HCT116 (cell line): ENCODE results near the gene CAPRIN1. TPM values are rescaled to one million over a fixed set of nuclear protein-coding genes. Genes with fewer than 3 reads are reported as not detected.

Experiments
- ATAC-seq: fragments of 200-7000 bp; cut with Tn5 transposase; 2 replicates; pipeline ENCODE4 v1.9.1; 2020; ENCODE audit warnings: mild to moderate bottlenecking, moderate library complexity
- BruUV-seq: library from RNA; stranded (reverse); fragments of 400-500 nt; replicated peaks from 2 replicates; lab custom pipeline; 2021; lab: Mats Ljungman, UMichigan
- CTCF ChIA-PET: fragments of 300-600 bp; sonication (Branson Sonifier 250); formaldehyde crosslinking; loops from one replicate; lab custom pipeline; 2021; ENCODE audit warnings: antibody characterized with exemption; lab: Charles Lee
- POLR2A ChIA-PET: fragments of 300-600, 350-600 bp; sonication (Branson Sonifier 250); formaldehyde crosslinking; loops from one replicate; lab custom pipeline; 2021; ENCODE audit warnings: antibody characterized with exemption; lab: Charles Lee
- RAD21 ChIA-PET, 2 experiments: fragments of 300-600 bp; sonication (Branson Sonifier 250); formaldehyde crosslinking; loops; one replicate each; lab custom pipeline; 2023; ENCODE audit warnings: low total read pairs in 2 of 2; ENCODE audit not compliant: uncharacterized antibody in 2 of 2, unreplicated experiment in 2 of 2, low non-redundant PET in 1 of 2; lab: Charles Lee
- DNase-seq: peaks from one replicate; pipeline ENCODE4 v3.0.0-alpha.2; 2010; ENCODE audit warnings: low read depth, low spot score
- H2AFZ ChIP-seq: fragments of 200-600 bp; shearing (Covaris generic), sonication (generic); 2 replicates; pipeline ENCODE4 v1.6.1; 2017; ENCODE audit warnings: low read depth, mixed run types, mixed read lengths, antibody characterized with exemption, low read length; ENCODE audit not compliant: poor library complexity, severe bottlenecking
- H3K27ac ChIP-seq: 2 replicates; pipeline ENCODE4 v1.5.1; 2012; ENCODE audit warnings: low read depth, low read length
- H3K27me3 ChIP-seq: fragments of 200-600 bp; sonication (generic); 2 replicates; pipeline ENCODE4 v1.6.1; 2016; ENCODE audit warnings: mixed run types, low read length, mixed read lengths; ENCODE audit not compliant: insufficient read depth
- H3K36me3 ChIP-seq, 2 experiments: fragments of 200-500 bp in 1 of 2; fragments of 200-600 bp in 1 of 2; sonication (Bioruptor generic) in 1 of 2; sonication (generic) in 1 of 2; 2 replicates each; pipeline versions ENCODE4 v1.5.1 to v1.6.1; 2014 to 2016; ENCODE audit warnings: low read length in 2 of 2, inconsistent platforms in 1 of 2, mixed read lengths in 1 of 2, mixed run types in 1 of 2; ENCODE audit not compliant: insufficient read depth in 2 of 2, control insufficient read depth in 1 of 2
- H3K4me1 ChIP-seq, 2 experiments: fragments of 200-600 bp in 1 of 2; sonication (generic) in 1 of 2; 2 replicates each; pipeline versions ENCODE4 v1.5.1 to v1.6.1; 2012 to 2017; ENCODE audit warnings: low read length in 2 of 2, inconsistent platforms in 1 of 2, mild to moderate bottlenecking in 1 of 2, mixed read lengths in 1 of 2, mixed run types in 1 of 2, moderate library complexity in 1 of 2; ENCODE audit not compliant: insufficient read depth in 2 of 2, control insufficient read depth in 1 of 2
- H3K4me2 ChIP-seq: fragments of 200-600 bp; sonication (generic); 2 replicates; pipeline ENCODE4 v1.6.1; 2017; ENCODE audit warnings: mixed run types, low read length, mixed read lengths
- H3K4me3 ChIP-seq, 2 experiments: fragments of 200-600 bp in 1 of 2; sonication (generic) in 1 of 2; replicated peaks in 1 of 2; 2 replicates each; pipeline ENCODE4 v1.5.1; 2011 to 2016; ENCODE audit warnings: low read length in 2 of 2, control low read depth in 1 of 2, low read depth in 1 of 2, mild to moderate bottlenecking in 1 of 2, mixed read lengths in 1 of 2, mixed run types in 1 of 2
- H3K79me2 ChIP-seq: fragments of 200-600 bp; sonication (generic); 2 replicates; pipeline ENCODE4 v1.6.1; 2017; ENCODE audit warnings: mild to moderate bottlenecking, mixed run types, low read length, moderate library complexity, mixed read lengths; ENCODE audit not compliant: insufficient read depth
- H3K9ac ChIP-seq: fragments of 200-600 bp; sonication (generic); 2 replicates; pipeline ENCODE4 v1.6.1; 2016; ENCODE audit warnings: low read length, mixed read lengths
- H3K9me2 ChIP-seq: fragments of 200-600 bp; sonication (generic), shearing (Covaris generic); 2 replicates; pipeline ENCODE4 v1.6.1; 2017; ENCODE audit warnings: mixed run types, mild to moderate bottlenecking, moderate library complexity; ENCODE audit not compliant: insufficient read depth
- H3K9me3 ChIP-seq, 2 experiments: fragments of 200-500 bp in 1 of 2; fragments of 200-600 bp in 1 of 2; sonication (Bioruptor generic) in 1 of 2; sonication (generic) in 1 of 2; 2 replicates each; pipeline ENCODE4 v1.6.1; 2014 to 2017; ENCODE audit warnings: low read length in 2 of 2, mixed read lengths in 2 of 2, inconsistent platforms in 1 of 2, low read depth in 1 of 2, mild to moderate bottlenecking in 1 of 2, mixed run types in 1 of 2, moderate library complexity in 1 of 2; ENCODE audit not compliant: control insufficient read depth in 1 of 2, insufficient read depth in 1 of 2
- H4K20me1 ChIP-seq: fragments of 200-600 bp; sonication (generic), shearing (Covaris generic); 2 replicates; pipeline ENCODE4 v1.6.1; 2017; ENCODE audit warnings: mixed run types, mild to moderate bottlenecking, moderate library complexity; ENCODE audit not compliant: insufficient read depth
- EGR1 ChIP-seq: IDR thresholded peaks from 2 replicates; pipeline ENCODE4 v1.6.1; 2012; ENCODE audit warnings: low read depth
- ELF1 ChIP-seq: IDR thresholded peaks from 2 replicates; pipeline ENCODE4 v1.6.1; 2012; ENCODE audit warnings: low read depth, borderline replicate concordance
- EZH2 ChIP-seq: fragments of 200-600 bp; sonication (generic); IDR thresholded peaks from 2 replicates; pipeline ENCODE4 v1.6.1; 2017; ENCODE audit warnings: antibody characterized with exemption, mixed run types
- EZH2phosphoT487 ChIP-seq: fragments of 200-600 bp; IDR thresholded peaks from 2 replicates; pipeline ENCODE4 v1.6.1; 2018; ENCODE audit warnings: antibody characterized with exemption, borderline replicate concordance
- FOSL1 ChIP-seq: IDR thresholded peaks from 2 replicates; pipeline ENCODE4 v1.6.1; 2012; ENCODE audit warnings: low read depth
- POLR2A ChIP-seq: IDR thresholded peaks from 2 replicates; pipeline ENCODE4 v1.7.0; 2011; ENCODE audit warnings: borderline replicate concordance; ENCODE audit not compliant: insufficient read depth, insufficient read length; ENCODE audit errors: extremely low read depth
- POLR2AphosphoS5 ChIP-seq: IDR thresholded peaks from 2 replicates; pipeline ENCODE4 v1.6.1; 2011; ENCODE audit warnings: mild to moderate bottlenecking, low read depth, low read length, moderate library complexity
- RAD21 ChIP-seq: IDR thresholded peaks from 2 replicates; pipeline ENCODE4 v1.6.1; 2012; ENCODE audit warnings: low read depth, mild to moderate bottlenecking
- SIN3A ChIP-seq: IDR thresholded peaks from 2 replicates; pipeline ENCODE4 v1.6.1; 2012; ENCODE audit warnings: low read depth
- SRF ChIP-seq: IDR thresholded peaks from 2 replicates; pipeline ENCODE4 v1.6.1; 2012; ENCODE audit warnings: low read depth
- TCF7L2 ChIP-seq: IDR thresholded peaks from 2 replicates; pipeline ENCODE4 v1.7.0; 2011; ENCODE audit warnings: borderline replicate concordance, inconsistent platforms; ENCODE audit not compliant: insufficient read depth, insufficient read length; ENCODE audit errors: extremely low read depth
- YY1 ChIP-seq: IDR thresholded peaks from 2 replicates; pipeline ENCODE4 v1.6.1; 2011; ENCODE audit warnings: low read length, low read depth, moderate library complexity, mild to moderate bottlenecking; ENCODE audit not compliant: insufficient replicate concordance; ENCODE audit errors: extremely low read depth
- ZNF274 ChIP-seq: fragments of 200-500 bp; sonication (Bioruptor generic); IDR thresholded peaks from 2 replicates; pipeline ENCODE4 v1.6.1; 2014; ENCODE audit warnings: mild to moderate bottlenecking, low read depth, low read length, inconsistent platforms
- intact Hi-C: fragments of 100-400 bp; cut with micrococcal nuclease; formaldehyde crosslinking; loops from 2 replicates; pipeline ENCODE4 v1.10.0; 2022
- total RNA-seq: library from RNA; stranded (reverse); gene quantifications from one replicate; pipeline ENCODE4 v1.2.1, GENCODE V29; 2021; ENCODE audit not compliant: unreplicated experiment
- TF ChIP-seq, protein P1 (sequence below): IDR thresholded peaks from 2 replicates; pipeline ENCODE4 v1.6.1; 2012
- TF ChIP-seq, protein P2 (sequence below): IDR thresholded peaks from 2 replicates; pipeline ENCODE4 v1.6.1; 2012; ENCODE audit warnings: low read depth

The CAPRIN1 gene
- total RNA-seq, 1 experiment from 2014 or later: 285 TPM

DNA sequence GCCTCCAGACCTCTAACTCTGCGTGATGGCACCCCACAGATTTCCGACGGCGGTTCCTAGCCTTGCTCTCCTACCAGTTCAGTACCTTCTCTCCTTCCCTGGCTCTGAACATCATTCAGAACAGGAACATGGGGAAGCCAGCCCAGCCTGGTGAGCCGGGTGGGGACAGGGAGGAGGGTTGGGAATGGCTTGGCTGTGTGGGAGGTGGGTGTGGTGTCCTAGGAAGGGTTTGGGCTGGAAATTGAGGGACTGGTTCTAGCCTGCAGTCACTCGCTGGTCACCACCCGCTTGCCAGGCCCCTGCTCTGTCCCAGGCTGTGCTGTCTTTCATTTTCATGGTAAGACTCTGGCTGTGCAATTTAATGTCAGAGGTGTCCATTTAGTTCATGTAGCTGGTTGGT lies 87.8 kb downstream of the CAPRIN1 start:
- CTCF ChIA-PET: no interaction called here
- TF ChIP-seq, protein P1, sequence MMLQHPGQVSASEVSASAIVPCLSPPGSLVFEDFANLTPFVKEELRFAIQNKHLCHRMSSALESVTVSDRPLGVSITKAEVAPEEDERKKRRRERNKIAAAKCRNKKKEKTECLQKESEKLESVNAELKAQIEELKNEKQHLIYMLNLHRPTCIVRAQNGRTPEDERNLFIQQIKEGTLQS: no peak
- TF ChIP-seq ZNF274: no peak
- TF ChIP-seq POLR2A: no peak
- TF ChIP-seq FOSL1: no peak
- POLR2A ChIA-PET: no interaction called here
- BruUV-seq: no TSS peak
- Histone ChIP-seq H3K9me2 (no peaks in the 10 kb centered on the region), H3K4me1 (no peaks in the 10 kb centered on the region), H2AFZ (no peak overlapping the region), H3K4me3 (no peak overlapping the region), H3K27ac (no peak overlapping the region), H3K9ac (no peak overlapping the region), H3K79me2 (no peaks in the 10 kb centered on the region; the same call in 1 of the 2 replicates), H3K4me2 (no peak overlapping the region), H3K36me3 (peaks cover 60 to 93% of the 10 kb centered on the region in 2 experiments; a peak in 3 of 4 replicates), H3K27me3 (no peaks in the 10 kb centered on the region), H4K20me1 (0 out of 2 replicates have a peak, but pooled peaks cover 3% of the 10 kb centered on the region), H3K9me3 (no peaks in the 10 kb centered on the region)
- no peak for DNase-seq
- ATAC-seq: no peak
- intact Hi-C loops: no loop called here
- RAD21 ChIA-PET: no interaction called here

DNA sequence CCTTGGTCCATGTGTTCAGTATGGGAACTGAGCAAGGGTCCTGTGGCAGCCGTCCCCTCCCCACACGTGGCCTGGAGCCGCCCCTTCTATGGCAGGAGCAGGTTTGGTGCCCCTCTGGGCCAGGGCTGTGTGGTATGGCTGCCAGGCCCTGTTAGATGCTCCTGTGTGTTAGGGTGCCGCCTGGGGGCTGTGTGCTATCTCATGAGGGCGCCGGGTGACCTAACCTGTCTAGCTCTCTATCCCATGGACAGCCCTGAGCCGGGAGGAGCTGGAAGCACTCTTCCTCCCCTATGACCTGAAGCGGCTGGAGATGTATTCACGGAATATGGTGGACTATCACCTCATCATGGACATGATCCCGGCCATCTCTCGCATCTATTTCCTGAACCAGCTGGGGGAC lies 88.6 kb downstream of the CAPRIN1 start:
- Histone ChIP-seq H3K27ac (no peak overlapping the region), H3K4me2 (no peak overlapping the region), H3K79me2 (no peaks in the 10 kb centered on the region; the same call in 1 of the 2 replicates), H3K36me3 (peaks cover 66 to 93% of the 10 kb centered on the region in 2 experiments; a peak in 3 of 4 replicates), H3K27me3 (no peaks in the 10 kb centered on the region), H3K4me3 (no peak overlapping the region), H3K9ac (no peak overlapping the region), H3K9me2 (no peaks in the 10 kb centered on the region), H4K20me1 (0 out of 2 replicates have a peak, but pooled peaks cover 3% of the 10 kb centered on the region), H2AFZ (no peak overlapping the region), H3K4me1 (no peaks in the 10 kb centered on the region), H3K9me3 (no peaks in the 10 kb centered on the region)
- BruUV-seq: no TSS peak
- ChIA-PET POLR2A (interaction anchor here (1.0 kb wide), 1 partner anchor 35 kb away, joined by 3 read pairs; the partner anchor contains the start of gene NAT10), RAD21 (no interaction called here), CTCF (no interaction called here)
- DNase-seq (no peak), ATAC-seq (no peak)
- intact Hi-C loops: no loop called here
- TF ChIP-seq EZH2: no peak
- no peak for TF ChIP-seq POLR2A
- TF ChIP-seq SIN3A: no peak
- no peak for TF ChIP-seq EGR1
- no peak for TF ChIP-seq FOSL1
- no peak for TF ChIP-seq SRF
- no peak for TF ChIP-seq POLR2AphosphoS5
- TF ChIP-seq, protein P2, sequence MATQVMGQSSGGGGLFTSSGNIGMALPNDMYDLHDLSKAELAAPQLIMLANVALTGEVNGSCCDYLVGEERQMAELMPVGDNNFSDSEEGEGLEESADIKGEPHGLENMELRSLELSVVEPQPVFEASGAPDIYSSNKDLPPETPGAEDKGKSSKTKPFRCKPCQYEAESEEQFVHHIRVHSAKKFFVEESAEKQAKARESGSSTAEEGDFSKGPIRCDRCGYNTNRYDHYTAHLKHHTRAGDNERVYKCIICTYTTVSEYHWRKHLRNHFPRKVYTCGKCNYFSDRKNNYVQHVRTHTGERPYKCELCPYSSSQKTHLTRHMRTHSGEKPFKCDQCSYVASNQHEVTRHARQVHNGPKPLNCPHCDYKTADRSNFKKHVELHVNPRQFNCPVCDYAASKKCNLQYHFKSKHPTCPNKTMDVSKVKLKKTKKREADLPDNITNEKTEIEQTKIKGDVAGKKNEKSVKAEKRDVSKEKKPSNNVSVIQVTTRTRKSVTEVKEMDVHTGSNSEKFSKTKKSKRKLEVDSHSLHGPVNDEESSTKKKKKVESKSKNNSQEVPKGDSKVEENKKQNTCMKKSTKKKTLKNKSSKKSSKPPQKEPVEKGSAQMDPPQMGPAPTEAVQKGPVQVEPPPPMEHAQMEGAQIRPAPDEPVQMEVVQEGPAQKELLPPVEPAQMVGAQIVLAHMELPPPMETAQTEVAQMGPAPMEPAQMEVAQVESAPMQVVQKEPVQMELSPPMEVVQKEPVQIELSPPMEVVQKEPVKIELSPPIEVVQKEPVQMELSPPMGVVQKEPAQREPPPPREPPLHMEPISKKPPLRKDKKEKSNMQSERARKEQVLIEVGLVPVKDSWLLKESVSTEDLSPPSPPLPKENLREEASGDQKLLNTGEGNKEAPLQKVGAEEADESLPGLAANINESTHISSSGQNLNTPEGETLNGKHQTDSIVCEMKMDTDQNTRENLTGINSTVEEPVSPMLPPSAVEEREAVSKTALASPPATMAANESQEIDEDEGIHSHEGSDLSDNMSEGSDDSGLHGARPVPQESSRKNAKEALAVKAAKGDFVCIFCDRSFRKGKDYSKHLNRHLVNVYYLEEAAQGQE: no peak
- TF ChIP-seq RAD21: no peak
- TF ChIP-seq ELF1: no peak
- TF ChIP-seq EZH2phosphoT487: no peak
- no peak for TF ChIP-seq TCF7L2
- TF ChIP-seq YY1: no peak
